Upper lobe of right lung (tissue), 1 donor: Measurements from ENCODE around the gene NEDD4L. TPM values are rescaled to one million over a fixed set of nuclear protein-coding genes. Genes with fewer than 3 reads are reported as not detected.

ENCODE experiments used
- ATAC-seq: fragments of 200-7000 bp; cut with Tn5 transposase; one replicate; pipeline ENCODE4 v1.9.1; 2020; ENCODE audit warnings: mild to moderate bottlenecking, moderate library complexity
- DNase-seq: peaks from one replicate; pipeline ENCODE4 v3.0.0-alpha.2; 2020
- H3K27ac ChIP-seq: fragments of 200-600 bp; one replicate; pipeline ENCODE4 v1.8.0; 2022
- H3K27me3 ChIP-seq: fragments of 200-600 bp; one replicate; pipeline ENCODE4 v1.8.0; 2022; ENCODE audit warnings: mild to moderate bottlenecking
- H3K36me3 ChIP-seq: fragments of 200-600 bp; one replicate; pipeline ENCODE4 v1.8.0; 2022
- H3K4me1 ChIP-seq: fragments of 200-600 bp; one replicate; pipeline ENCODE4 v1.8.0; 2022
- H3K4me3 ChIP-seq: fragments of 200-600 bp; one replicate; pipeline ENCODE4 v1.8.0; 2022; ENCODE audit warnings: mild to moderate bottlenecking
- H3K9me3 ChIP-seq: fragments of 200-600 bp; one replicate; pipeline ENCODE4 v1.8.0; 2022
- CTCF ChIP-seq: fragments of 200-600 bp; IDR thresholded peaks from one replicate; pipeline ENCODE4 v1.8.0; 2022; ENCODE audit warnings: antibody characterized with exemption
- intact Hi-C: fragments of 100-400 bp; cut with DNase I; formaldehyde crosslinking; loops from one replicate; pipeline ENCODE4 v1.11.0; 2022
- total RNA-seq: library from RNA; stranded (reverse); fragmentation: NEBNext Ultra II Directional; extraction: Animal tissue kit (Norgen Biotek cat#: 25700); gene quantifications from one replicate; pipeline ENCODE4 v1.2.1, GENCODE V29; 2021
- donor health status: DM: no; HTN: yes; CAD: no; lungs with severe emphysema.

Gene NEDD4L
- total RNA-seq, 1 donor from 2014 or later: 192 TPM

- ATAC-seq (no peak), DNase-seq (no peak)
- H3K36me3 ChIP-seq: peaks cover 4% of the 10 kb centered on the region
- intact Hi-C loops: no loop called here
- H3K4me3 ChIP-seq: no peak overlapping the region
- no peaks in the 10 kb centered on the region for H3K27me3 ChIP-seq
- TF ChIP-seq CTCF: no peak
- H3K9me3 ChIP-seq: no peaks in the 10 kb centered on the region
- no peak overlapping the region for H3K27ac ChIP-seq
- H3K4me1 ChIP-seq: peaks cover 17% of the 10 kb centered on the region
These were observed 275.7 kb downstream of the NEDD4L start for GRCh38 chr18:58319719-58320118.

GRCh38 chr18:58320907-58321561 is 277.0 kb downstream of the NEDD4L start:
- H3K4me1 ChIP-seq: peaks cover 5% of the 10 kb centered on the region
- ATAC-seq (no peak), DNase-seq (no peak)
- no peaks in the 10 kb centered on the region for H3K9me3 ChIP-seq
- H3K27me3 ChIP-seq: no peaks in the 10 kb centered on the region
- no peak overlapping the region for H3K27ac ChIP-seq
- H3K36me3 ChIP-seq: peaks cover 4% of the 10 kb centered on the region
- no peak for TF ChIP-seq CTCF
- intact Hi-C loops: no loop called here
- no peak overlapping the region for H3K4me3 ChIP-seq

- intact Hi-C loops: no loop called here
- H3K4me3 ChIP-seq: no peak overlapping the region
- H3K4me1 ChIP-seq: peaks cover 5% of the 10 kb centered on the region
- TF ChIP-seq CTCF: peak; percentile 58
- no peaks in the 10 kb centered on the region for H3K27me3 ChIP-seq
- H3K9me3 ChIP-seq: no peaks in the 10 kb centered on the region
- H3K27ac ChIP-seq: no peak overlapping the region
- no peak for DNase-seq
- peak; percentile 94 for ATAC-seq
- peaks cover 4% of the 10 kb centered on the region for H3K36me3 ChIP-seq
These were observed 278.0 kb downstream of the NEDD4L start for GRCh38 chr18:58321986-58322385.

GRCh38 chr18:58322464-58322863 is 278.4 kb downstream of the NEDD4L start:
- Histone ChIP-seq H3K27ac (no peak overlapping the region), H3K36me3 (peaks cover 4% of the 10 kb centered on the region), H3K4me1 (peaks cover 5% of the 10 kb centered on the region), H3K9me3 (no peaks in the 10 kb centered on the region), H3K27me3 (no peaks in the 10 kb centered on the region), H3K4me3 (no peak overlapping the region)
- no peak for DNase-seq
- no peak for TF ChIP-seq CTCF
- intact Hi-C loops: no loop called here
- no peak for ATAC-seq

GRCh38 chr18:58323866-58324762 is 280.1 kb downstream of the NEDD4L start:
- intact Hi-C loops: no loop called here
- no peak for TF ChIP-seq CTCF
- H3K27me3 ChIP-seq: no peaks in the 10 kb centered on the region
- ATAC-seq: no peak
- H3K4me3 ChIP-seq: no peak overlapping the region
- H3K4me1 ChIP-seq: peaks cover 5% of the 10 kb centered on the region
- no peaks in the 10 kb centered on the region for H3K9me3 ChIP-seq
- H3K36me3 ChIP-seq: peaks cover 12% of the 10 kb centered on the region
- no peak overlapping the region for H3K27ac ChIP-seq
- DNase-seq: no peak
